GM19455 (cell line): ENCODE results near the gene MAPK8IP1.

ENCODE experiments used
- ATAC-seq: cut with Tn5 transposase; IDR thresholded peaks from one replicate; pipeline ENCODE4 v1.9.1; 2021; ENCODE audit not compliant: unreplicated experiment

MAPK8IP1 gene

GRCh38 chr11:45859661-45860140 is 25.8 kb upstream of the MAPK8IP1 start:
- no peak for ATAC-seq

- no peak for ATAC-seq
Observed at GRCh38 chr11:45860348-45860747, 25.1 kb upstream of the MAPK8IP1 start.

- no peak for ATAC-seq
Observed at GRCh38 chr11:45860764-45861510, 24.5 kb upstream of the MAPK8IP1 start.

- ATAC-seq, result no peak
Observed at GRCh38 chr11:45864041-45864440, 21.4 kb upstream of the MAPK8IP1 start.

GRCh38 chr11:45869551-45869950 is 15.9 kb upstream of the MAPK8IP1 start:
- no peak for ATAC-seq

- no peak for ATAC-seq
Observed at GRCh38 chr11:45870706-45871105, 14.7 kb upstream of the MAPK8IP1 start.

- no peak for ATAC-seq
Observed at GRCh38 chr11:45871638-45872037, 13.8 kb upstream of the MAPK8IP1 start.

GRCh38 chr11:45872651-45873356 is 12.6 kb upstream of the MAPK8IP1 start:
- ATAC-seq, result no peak

- ATAC-seq, result no peak
Observed at GRCh38 chr11:45876401-45876800, 9.1 kb upstream of the MAPK8IP1 start.

GRCh38 chr11:45877221-45877620 is 8.2 kb upstream of the MAPK8IP1 start:
- no peak for ATAC-seq

- no peak for ATAC-seq
Observed at GRCh38 chr11:45877845-45878244, 7.6 kb upstream of the MAPK8IP1 start.

- no peak for ATAC-seq
Observed at GRCh38 chr11:45879803-45880686, 5.4 kb upstream of the MAPK8IP1 start.

- no peak for ATAC-seq
Observed at GRCh38 chr11:45880772-45881570, 4.5 kb upstream of the MAPK8IP1 start.

GRCh38 chr11:45881708-45882368 is 3.6 kb upstream of the MAPK8IP1 start:
- ATAC-seq, result no peak

GRCh38 chr11:45884596-45885185 is 760 bp upstream of the MAPK8IP1 start:
- ATAC-seq, result no peak

GRCh38 chr11:45885921-45886721 is 670 bp downstream of the MAPK8IP1 start:
- ATAC-seq, result no peak

GRCh38 chr11:45886816-45887520 is 1.5 kb downstream of the MAPK8IP1 start:
- no peak for ATAC-seq

GRCh38 chr11:45887587-45887986 is 2.1 kb downstream of the MAPK8IP1 start:
- ATAC-seq, result no peak
